HG02943 (cell line): Measurements from ENCODE around the gene PLD4.
"Not testable (repeated sequence)": the region's sequence is repeated elsewhere in the genome, so short reads cannot be mapped to it uniquely, and the experiment has no call there.

Experiments
- ATAC-seq: cut with Tn5 transposase; IDR thresholded peaks from one replicate; pipeline ENCODE4 v1.9.1; 2021; ENCODE audit warnings: mild to moderate bottlenecking, low read depth, moderate library complexity; ENCODE audit not compliant: unreplicated experiment

Gene PLD4, protein sequence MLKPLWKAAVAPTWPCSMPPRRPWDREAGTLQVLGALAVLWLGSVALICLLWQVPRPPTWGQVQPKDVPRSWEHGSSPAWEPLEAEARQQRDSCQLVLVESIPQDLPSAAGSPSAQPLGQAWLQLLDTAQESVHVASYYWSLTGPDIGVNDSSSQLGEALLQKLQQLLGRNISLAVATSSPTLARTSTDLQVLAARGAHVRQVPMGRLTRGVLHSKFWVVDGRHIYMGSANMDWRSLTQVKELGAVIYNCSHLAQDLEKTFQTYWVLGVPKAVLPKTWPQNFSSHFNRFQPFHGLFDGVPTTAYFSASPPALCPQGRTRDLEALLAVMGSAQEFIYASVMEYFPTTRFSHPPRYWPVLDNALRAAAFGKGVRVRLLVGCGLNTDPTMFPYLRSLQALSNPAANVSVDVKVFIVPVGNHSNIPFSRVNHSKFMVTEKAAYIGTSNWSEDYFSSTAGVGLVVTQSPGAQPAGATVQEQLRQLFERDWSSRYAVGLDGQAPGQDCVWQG

DNA sequence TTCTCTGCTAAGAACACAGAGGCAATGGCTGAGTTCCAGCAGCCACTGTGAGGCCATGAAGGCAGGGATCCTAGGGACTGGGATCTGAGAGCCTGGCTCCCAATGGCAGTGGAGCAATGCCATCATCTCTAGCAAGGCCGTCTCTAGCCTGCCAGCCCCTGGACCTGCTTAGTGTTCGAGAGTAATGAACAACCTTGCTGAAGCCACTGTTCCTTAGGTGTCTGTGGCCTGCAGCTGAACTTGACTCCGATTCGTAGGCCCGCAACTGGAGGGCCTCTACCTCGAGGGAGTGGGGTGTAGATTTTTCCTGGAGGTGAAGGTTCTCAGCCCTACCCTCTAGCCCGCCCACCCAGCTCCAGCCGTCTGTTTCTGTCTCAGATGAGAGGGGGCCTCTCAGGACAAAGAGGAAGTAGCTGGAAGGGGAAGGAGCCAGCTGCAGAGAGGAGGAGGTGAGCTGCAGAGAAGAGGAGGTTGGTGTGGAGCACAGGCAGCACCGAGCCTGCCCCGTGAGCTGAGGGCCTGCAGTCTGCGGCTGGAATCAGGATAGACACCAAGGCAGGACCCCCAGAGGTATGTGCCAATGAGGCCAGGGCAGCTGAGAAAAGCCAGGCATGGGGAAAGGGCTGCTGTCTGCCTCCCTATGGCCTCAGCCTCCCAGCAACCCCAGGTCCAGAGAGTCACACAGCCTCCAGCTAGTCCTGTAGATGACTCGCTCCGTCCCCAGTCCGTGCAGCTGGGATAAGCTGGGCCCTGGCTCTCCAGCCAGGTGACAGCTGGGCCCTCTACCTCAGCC lies at the start of gene PLD4:
Gene PLD4 (plus strand): TSS at position 459 of the 793 bp plus-strand sequence. CDS start 2,262 bp downstream, outside the sequence.
- no peak for ATAC-seq

DNA sequence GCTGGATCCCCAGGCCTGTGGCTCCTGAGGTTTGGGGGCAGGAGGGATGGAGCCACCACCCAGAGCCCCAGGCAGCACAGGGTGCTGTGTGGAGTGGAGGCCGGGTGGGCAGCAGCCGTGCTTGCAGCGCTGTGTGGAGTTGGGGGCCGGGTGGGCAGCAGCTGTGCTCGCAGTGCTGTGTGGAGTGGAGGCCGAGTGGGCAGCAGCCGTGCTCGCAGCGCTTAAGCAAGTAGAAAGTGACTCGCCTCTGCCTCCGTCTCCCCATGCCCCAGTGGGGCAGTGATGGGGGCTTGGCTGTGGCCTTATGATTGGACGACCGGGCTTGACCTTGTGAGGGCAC lies 49.3 kb upstream of the PLD4 start:
- ATAC-seq = no peak

DNA sequence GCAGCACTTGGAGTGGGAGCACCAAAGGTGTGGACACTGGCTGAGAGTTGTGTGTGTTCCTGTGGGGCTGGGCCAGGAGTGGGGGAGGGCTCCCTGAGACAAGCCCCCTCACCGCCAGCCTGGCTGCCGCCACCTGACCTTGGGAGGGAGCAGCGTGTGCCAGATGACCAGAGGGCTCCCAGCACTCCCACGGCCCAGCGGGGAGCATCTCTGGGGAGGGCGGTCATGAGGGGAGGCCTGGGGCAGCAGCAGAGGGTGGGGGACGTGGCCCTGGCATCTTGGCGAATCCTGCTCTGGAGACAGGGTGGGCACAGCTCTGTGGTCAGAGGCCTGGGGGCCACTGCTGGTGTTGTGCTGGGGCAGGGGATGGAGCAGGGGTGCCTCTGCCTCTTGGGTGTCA lies 48.9 kb upstream of the PLD4 start:
- no peak for ATAC-seq

DNA sequence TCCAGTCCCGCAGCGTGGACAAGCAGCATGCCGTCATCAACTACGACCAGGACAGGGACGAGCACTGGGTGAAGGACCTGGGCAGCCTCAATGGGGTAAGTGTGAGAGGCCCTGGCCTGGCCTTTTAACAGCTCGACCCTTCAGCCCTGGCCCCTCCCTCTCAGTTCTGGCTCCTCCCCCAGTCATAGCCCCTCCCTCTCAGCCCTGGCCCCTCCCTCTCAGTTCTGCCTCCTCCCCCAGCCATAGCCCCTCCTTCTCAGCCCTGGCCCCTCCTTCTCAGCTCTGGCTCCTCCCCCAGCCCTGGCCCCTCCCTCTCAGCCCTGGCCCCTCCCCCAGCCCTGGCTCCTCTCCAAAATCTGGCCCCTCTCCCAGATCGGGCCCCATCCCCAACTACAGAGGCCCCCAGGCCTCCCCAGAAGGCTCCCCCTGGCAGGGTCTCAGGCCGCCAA lies 48.4 kb upstream of the PLD4 start:
- no peak for ATAC-seq

DNA sequence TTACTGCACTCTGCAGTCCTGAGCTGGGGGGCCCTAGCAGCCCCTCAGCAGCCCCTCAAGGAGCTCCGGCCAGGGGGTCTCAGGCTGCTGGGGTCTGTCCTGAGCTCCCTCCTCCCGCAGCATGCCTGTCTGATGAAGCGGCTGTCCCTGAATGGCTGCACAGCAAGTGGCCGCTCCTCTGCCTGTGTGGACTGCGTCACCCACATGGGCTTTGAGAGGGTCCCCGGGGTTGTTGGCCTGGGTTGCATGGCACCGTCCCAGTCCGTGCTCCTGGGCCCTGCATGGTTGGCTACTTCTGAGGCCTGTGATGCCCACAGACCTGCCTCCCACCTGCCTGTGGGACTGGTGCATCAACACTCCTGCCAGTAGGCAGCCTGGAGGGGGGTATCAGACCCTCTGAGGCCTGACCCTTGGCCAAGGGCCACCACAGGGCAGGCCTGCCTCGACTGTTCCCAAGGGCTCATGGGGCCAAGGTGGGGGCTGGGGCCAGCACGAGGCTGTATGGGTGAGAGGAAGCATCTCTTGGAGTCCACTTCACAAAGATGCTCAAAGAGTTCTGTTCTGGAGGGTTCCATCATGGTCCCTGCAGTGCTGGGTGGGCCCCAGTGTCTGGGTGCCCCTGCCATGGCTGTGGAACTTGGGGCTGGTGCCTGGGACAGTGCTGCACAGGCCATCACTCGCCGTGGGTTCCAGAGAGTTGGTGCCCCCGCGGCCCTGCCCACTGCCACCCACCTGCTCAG lies 47.4 kb upstream of the PLD4 start:
- no peak for ATAC-seq

DNA sequence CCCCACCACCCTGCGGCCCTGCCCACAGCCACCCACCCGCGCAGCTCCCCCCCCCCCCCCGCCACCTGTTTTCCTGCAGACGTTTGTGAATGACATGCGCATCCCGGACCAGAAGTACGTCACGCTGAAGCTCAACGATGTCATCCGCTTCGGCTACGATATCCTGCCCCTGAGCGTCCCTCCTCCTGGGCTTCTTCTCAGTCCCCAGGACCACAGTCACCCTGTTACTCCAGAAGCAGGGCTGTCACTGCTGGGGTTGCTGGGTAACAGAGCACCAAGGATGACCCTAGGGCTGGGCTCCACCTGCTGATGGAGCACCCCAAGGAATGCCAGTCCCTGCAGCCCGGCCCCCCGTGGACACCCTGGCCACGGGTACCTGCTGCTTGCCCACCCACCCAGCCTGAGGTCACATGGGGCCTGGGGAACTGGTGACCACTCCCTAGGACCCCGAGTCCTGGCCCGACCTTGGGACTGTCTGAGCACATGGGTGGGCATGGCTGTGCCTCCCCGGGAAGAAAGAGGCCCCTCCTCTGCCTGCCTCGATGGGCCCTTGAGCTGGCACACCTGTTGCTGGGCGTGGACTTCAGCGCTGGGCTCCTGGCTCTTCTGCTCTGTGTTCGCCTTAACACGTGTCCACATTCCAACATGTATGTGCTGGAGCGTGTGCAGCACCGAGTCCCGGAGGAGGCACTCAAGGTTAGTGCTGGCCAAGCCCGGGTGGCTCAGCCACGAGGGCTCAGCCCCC lies 46.7 kb upstream of the PLD4 start:
- no peak for ATAC-seq

- ATAC-seq = no peak
Measured at GRCh38 chr14:104878582-104878981, 46.1 kb upstream of the PLD4 start.

DNA sequence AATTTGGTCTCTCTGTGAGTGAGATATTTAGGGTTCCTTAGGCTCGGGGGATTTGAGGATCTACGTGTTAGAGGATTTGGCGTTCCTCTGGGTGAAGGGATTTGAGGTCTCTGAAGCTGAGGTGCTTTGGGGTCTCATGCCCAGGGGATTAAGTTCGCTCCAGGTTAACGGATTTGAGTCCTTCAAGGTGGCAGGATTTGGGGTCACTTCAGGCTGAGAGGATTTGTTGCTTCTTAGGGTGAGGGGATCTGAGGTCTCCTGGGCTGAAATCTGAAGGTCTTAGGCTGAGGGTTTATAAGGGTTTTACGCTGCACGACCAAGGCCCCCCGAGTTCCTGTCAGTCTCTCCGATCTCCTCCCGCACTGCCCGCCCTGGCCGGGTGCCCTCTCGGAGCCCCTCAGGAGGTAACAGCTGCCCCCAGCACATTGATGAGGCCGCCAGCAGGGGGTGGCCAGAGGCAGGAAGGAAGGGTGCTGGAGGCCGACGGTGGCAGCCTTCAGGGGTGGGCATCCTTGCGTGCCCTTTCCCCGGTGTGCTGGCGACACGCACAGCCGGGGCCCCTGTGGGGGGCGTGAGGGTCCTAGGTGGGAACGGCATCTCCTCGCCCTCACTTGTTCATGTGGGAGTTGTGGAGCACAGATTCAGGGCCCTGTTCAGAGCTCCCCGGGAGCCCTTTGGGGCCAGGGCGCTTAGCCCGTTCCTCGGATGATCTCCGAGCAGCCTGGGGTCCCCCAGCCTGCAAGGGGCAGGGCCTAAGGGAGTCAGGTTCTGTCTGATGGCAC lies 45.3 kb upstream of the PLD4 start:
- ATAC-seq = no peak

- ATAC-seq = no peak
Measured at GRCh38 chr14:104879983-104880565, 44.6 kb upstream of the PLD4 start.

DNA sequence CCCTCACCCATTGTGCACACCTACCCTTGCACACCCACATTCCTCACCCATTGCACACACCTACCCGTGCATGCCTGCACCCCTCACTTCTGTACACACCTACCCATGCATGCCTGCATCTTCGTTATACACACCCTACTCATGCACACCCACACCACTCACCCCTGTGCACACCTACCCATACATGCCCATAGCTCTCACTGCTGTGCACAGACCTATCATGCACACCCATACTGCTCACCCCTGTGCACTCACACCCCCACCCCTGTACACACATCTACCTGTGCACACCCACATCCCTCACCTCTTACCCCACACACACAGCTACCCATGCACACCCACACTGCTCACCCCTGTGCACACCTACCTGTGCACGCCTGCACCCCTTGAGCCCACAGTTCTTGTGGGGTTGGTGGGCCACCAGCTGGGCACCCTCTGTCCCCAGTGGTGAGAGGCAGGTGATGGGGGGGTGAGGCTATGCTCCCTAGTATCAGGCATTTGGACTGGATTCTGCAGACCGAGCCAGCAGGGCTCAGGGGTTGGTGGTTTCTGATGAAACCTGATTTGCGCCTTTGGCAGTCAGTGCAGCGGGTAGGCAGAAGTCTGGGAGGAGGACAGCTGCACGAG lies 44.0 kb upstream of the PLD4 start:
- ATAC-seq = no peak

GRCh38 chr14:104881369-104881979 lies 43.2 kb upstream of the PLD4 start:
- no peak for ATAC-seq

- no peak for ATAC-seq
Measured at GRCh38 chr14:104882325-104882973, 42.2 kb upstream of the PLD4 start.

- no peak for ATAC-seq
Measured at GRCh38 chr14:104882991-104883660, 41.6 kb upstream of the PLD4 start.

- ATAC-seq = no peak
Measured at GRCh38 chr14:104883681-104884361, 40.9 kb upstream of the PLD4 start.

DNA sequence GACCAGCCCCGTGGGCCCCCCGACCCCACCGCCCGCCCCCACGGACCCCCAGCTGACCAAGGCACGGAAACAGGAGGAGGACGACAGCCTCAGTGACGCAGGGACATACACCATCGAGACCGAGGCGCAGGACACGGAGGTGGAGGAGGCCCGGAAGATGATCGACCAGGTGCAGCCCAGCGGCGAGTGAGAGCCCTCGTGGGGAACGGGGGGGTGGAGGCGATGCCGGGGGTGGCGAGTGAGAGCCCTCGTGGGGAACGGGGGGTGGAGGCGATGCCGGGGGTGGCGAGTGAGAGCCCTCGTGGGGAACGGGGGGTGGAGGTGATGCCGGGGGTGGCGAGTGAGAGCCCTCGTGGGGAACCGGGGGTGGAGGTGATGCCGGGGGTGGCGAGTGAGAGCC lies 40.3 kb upstream of the PLD4 start:
- ATAC-seq = not testable (repeated sequence)
